ENCODE results near the gene ZCCHC24.

DNA sequence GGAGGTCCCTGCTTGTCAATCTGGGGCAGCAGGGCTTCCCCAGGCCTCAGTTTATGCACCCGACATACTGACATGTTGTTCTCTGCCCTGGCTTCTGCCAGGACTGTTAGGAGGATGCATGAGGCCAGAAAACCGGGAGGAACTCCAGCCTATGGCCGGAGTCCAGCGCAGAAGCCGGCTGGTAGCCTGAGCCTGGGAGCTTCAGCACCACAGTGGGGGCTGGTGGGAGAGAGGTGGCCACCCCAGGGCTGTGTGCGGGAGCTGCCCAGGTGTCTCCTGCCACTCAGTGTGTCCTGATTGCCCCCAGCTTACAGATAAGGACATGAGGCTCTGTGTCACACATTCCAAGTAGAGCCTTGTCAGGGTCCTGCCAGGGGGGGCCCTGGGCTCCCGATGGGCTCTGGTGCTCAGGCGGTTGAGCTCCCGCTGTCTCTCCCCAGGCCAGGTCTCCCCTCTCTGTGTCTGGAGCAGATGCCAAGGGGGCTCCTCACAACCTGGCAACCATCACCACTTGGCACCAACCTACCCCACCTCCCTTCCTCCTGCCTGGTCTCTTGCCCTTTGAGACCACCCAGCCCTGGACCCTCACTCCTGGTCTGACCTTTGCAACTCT is 65.8 kb downstream of the ZCCHC24 start:
- no peak for TF ChIP-seq ZNF274 (IDR thresholded peaks at IDR 0.05; ENCODE audit: low read depth, low read length)
- TF ChIP-seq SUZ12 (IDR thresholded peaks at IDR 0.05; ENCODE audit: extremely low read depth, insufficient read depth, insufficient read length): no peak

Measured in NT2/D1 (cell line).